HepG2 (cell line): ENCODE results near the gene VAMP8. TPM values are rescaled to one million over a fixed set of nuclear protein-coding genes. Genes with fewer than 3 reads are reported as not detected.
A peak's percentile ranks its signal among the peaks of the same experiment; 100 is the strongest.

ENCODE experiments used
- ARID5B ChIP-seq: IDR thresholded peaks from 2 replicates; pipeline ENCODE4 v1.4.0; 2020; ENCODE audit warnings: mild to moderate bottlenecking, missing genetic modification reagents
- BATF2 ChIP-seq: sonication (generic); formaldehyde crosslinking; IDR thresholded peaks from 2 replicates; pipeline ENCODE4 v1.8.0; 2022; ENCODE audit warnings: mild to moderate bottlenecking, missing genetic modification reagents, moderate library complexity
- BHLHE40 ChIP-seq: IDR thresholded peaks from 2 replicates; pipeline ENCODE4 v1.6.1; 2011; ENCODE audit warnings: low read length, improper control_type of control experiment
- CREM ChIP-seq, 2 experiments: sonication (generic) in 1 of 2; formaldehyde crosslinking in 1 of 2; IDR thresholded peaks; 2 replicates each; pipeline versions ENCODE4 v1.4.0 to v1.6.1; 2016 to 2020; ENCODE audit warnings: antibody characterized with exemption in 1 of 2, mild to moderate bottlenecking in 1 of 2, missing genetic modification reagents in 1 of 2
- GABPB1 ChIP-seq: IDR thresholded peaks from 2 replicates; pipeline ENCODE4 v1.6.1; 2016; ENCODE audit warnings: mild to moderate bottlenecking, missing genetic modification reagents, moderate library complexity, missing compliant biosample characterization
- JARID2 ChIP-seq: sonication (generic); formaldehyde crosslinking; IDR thresholded peaks from 2 replicates; pipeline ENCODE4 v1.8.1; 2023; ENCODE audit warnings: missing genetic modification reagents, inconsistent platforms; ENCODE audit not compliant: insufficient replicate concordance
- KLF15 ChIP-seq: sonication (generic); formaldehyde crosslinking; IDR thresholded peaks from 2 replicates; pipeline ENCODE4 v1.8.1; 2023; ENCODE audit warnings: borderline replicate concordance, mild to moderate bottlenecking, inconsistent platforms, missing genetic modification reagents, mixed read lengths
- MAF1 ChIP-seq: sonication (generic); formaldehyde crosslinking; IDR thresholded peaks from 2 replicates; pipeline ENCODE4 v1.5.0; 2020; ENCODE audit warnings: missing genetic modification reagents, borderline replicate concordance
- MAFF ChIP-seq: IDR thresholded peaks from 2 replicates; pipeline ENCODE4 v1.6.1; 2011; ENCODE audit warnings: low read depth, low read length, improper control_type of control experiment
- PHF8 ChIP-seq: sonication (generic); formaldehyde crosslinking; IDR thresholded peaks from 2 replicates; pipeline ENCODE4 v1.5.0; 2020; ENCODE audit warnings: missing genetic modification reagents
- POLR2AphosphoS2 ChIP-seq: IDR thresholded peaks from 2 replicates; pipeline ENCODE4 v1.6.1; 2011; ENCODE audit warnings: low read depth, low read length, improper control_type of control experiment
- RFXANK ChIP-seq: IDR thresholded peaks from 2 replicates; pipeline ENCODE4 v1.6.1; 2016
- SALL1 ChIP-seq: sonication (generic); formaldehyde crosslinking; IDR thresholded peaks from 2 replicates; pipeline ENCODE4 v1.8.0; 2022; ENCODE audit warnings: mild to moderate bottlenecking, missing genetic modification reagents
- SMC3 ChIP-seq: IDR thresholded peaks from 2 replicates; pipeline ENCODE4 v1.6.1; 2011; ENCODE audit warnings: low read length, improper control_type of control experiment
- SP140L ChIP-seq: sonication (generic); formaldehyde crosslinking; IDR thresholded peaks from 2 replicates; pipeline ENCODE4 v1.4.0; 2020; ENCODE audit warnings: missing genetic modification reagents, borderline replicate concordance
- TSC22D2 ChIP-seq: sonication (generic); formaldehyde crosslinking; IDR thresholded peaks from 2 replicates; pipeline ENCODE4 v1.5.1; 2020; ENCODE audit warnings: missing genetic modification reagents, mild to moderate bottlenecking, borderline replicate concordance
- XBP1 ChIP-seq: sonication (generic); formaldehyde crosslinking; IDR thresholded peaks from 2 replicates; pipeline ENCODE4 v1.5.0; 2020; ENCODE audit warnings: missing genetic modification reagents
- ZBTB42 ChIP-seq: sonication (generic); formaldehyde crosslinking; IDR thresholded peaks from 2 replicates; pipeline ENCODE4 v1.5.0; 2020; ENCODE audit warnings: mild to moderate bottlenecking, missing genetic modification reagents
- ZEB1 ChIP-seq: IDR thresholded peaks from 2 replicates; pipeline ENCODE4 v1.6.1; 2012; ENCODE audit warnings: mild to moderate bottlenecking, low read depth, inconsistent platforms; ENCODE audit not compliant: insufficient replicate concordance
- ZFP37 ChIP-seq: sonication (generic); formaldehyde crosslinking; IDR thresholded peaks from 2 replicates; pipeline ENCODE4 v1.4.0; 2020; ENCODE audit warnings: missing genetic modification reagents, borderline replicate concordance
- ZMYM3 ChIP-seq: sonication (generic); formaldehyde crosslinking; IDR thresholded peaks from 2 replicates; pipeline ENCODE4 v1.5.1; 2020; ENCODE audit warnings: mild to moderate bottlenecking, missing genetic modification reagents
- ZNF235 ChIP-seq: sonication (generic); formaldehyde crosslinking; IDR thresholded peaks from 2 replicates; pipeline ENCODE4 v1.8.1; 2023; ENCODE audit warnings: mild to moderate bottlenecking, missing genetic modification reagents, borderline replicate concordance
- ZNF468 ChIP-seq: sonication (generic); formaldehyde crosslinking; IDR thresholded peaks from 2 replicates; pipeline ENCODE4 v1.8.0; 2022; ENCODE audit warnings: mild to moderate bottlenecking, moderate library complexity, missing genetic modification reagents
- ZNF570 ChIP-seq: sonication (generic); formaldehyde crosslinking; IDR thresholded peaks from 2 replicates; pipeline ENCODE4 v1.4.0; 2020; ENCODE audit warnings: mild to moderate bottlenecking, missing genetic modification reagents, borderline replicate concordance
- ZNF598 ChIP-seq: sonication (generic); formaldehyde crosslinking; IDR thresholded peaks from 2 replicates; pipeline ENCODE4 v1.5.1; 2020; ENCODE audit warnings: mild to moderate bottlenecking, missing genetic modification reagents, borderline replicate concordance
- ZNF780A ChIP-seq: sonication (generic); formaldehyde crosslinking; IDR thresholded peaks from 2 replicates; pipeline ENCODE4 v1.8.0; 2022; ENCODE audit warnings: mild to moderate bottlenecking, missing genetic modification reagents, moderate library complexity
- ZNF782 ChIP-seq: sonication (generic); formaldehyde crosslinking; IDR thresholded peaks from 2 replicates; pipeline ENCODE4 v1.4.0; 2020; ENCODE audit warnings: missing genetic modification reagents, mild to moderate bottlenecking, borderline replicate concordance
- ZNF83 ChIP-seq: sonication (generic); formaldehyde crosslinking; IDR thresholded peaks from 2 replicates; pipeline ENCODE4 v1.4.0; 2020; ENCODE audit warnings: missing genetic modification reagents, mild to moderate bottlenecking, borderline replicate concordance
- polyA plus RNA-seq, 8 experiments: library from polyadenylated mRNA; depleted of rRNA in 3 of 8; stranded (reverse) in 7 of 8; unstranded in 1 of 8; fragments of >200 nt; fragmentation: Illumina TruSeq in 4 of 8; extraction: Trizol in 4 of 8; gene quantifications; 2 replicates each; pipeline versions ENCODE4 v1.2.1 to v1.2.3, GENCODE V29; 2011 to 2016; ENCODE audit warnings: low read depth in 4 of 8, missing spikeins in 1 of 8, mixed read lengths in 1 of 8; ENCODE audit not compliant: insufficient read depth in 1 of 8
- total RNA-seq, 5 experiments: library from RNA; depleted of rRNA; stranded (reverse); fragments of >200 nt; fragmentation: Illumina TruSeq; extraction: Trizol; gene quantifications; 2 replicates each; pipeline ENCODE4 v1.2.3, GENCODE V29; 2016; ENCODE audit warnings: low read depth in 1 of 5

VAMP8 gene
- total and polyA plus RNA-seq, 2 of the 13 experiments (the other 11 are each of a cell fraction or from before 2014, with no cell fraction given) = 83.3 to 157 TPM

- peak; percentile 80 for TF ChIP-seq ARID5B
- TF ChIP-seq XBP1 (CRISPR knock-in tag) = no peak
- TF ChIP-seq ZNF570 (CRISPR knock-in tag) = no peak
- no peak for TF ChIP-seq ZFP37 (CRISPR knock-in tag)
- peak; percentile 89 for TF ChIP-seq SALL1 (CRISPR knock-in tag)
- TF ChIP-seq ZNF782 (CRISPR knock-in tag) = no peak
- no peak for TF ChIP-seq JARID2 (CRISPR knock-in tag)
- TF ChIP-seq ZNF780A = no peak
- TF ChIP-seq KLF15 (CRISPR knock-in tag) = no peak
- no peak for TF ChIP-seq MAF1 (CRISPR knock-in tag)
- peak; percentile 66; the same call in 1 of the 2 replicates for TF ChIP-seq ZNF83 (CRISPR knock-in tag)
- no peak for TF ChIP-seq POLR2AphosphoS2
- TF ChIP-seq SMC3 = peak; percentile 23; the same call in 1 of the 2 replicates
- TF ChIP-seq RFXANK (CRISPR knock-in tag) = peak; percentile 16; the same call in 1 of the 2 replicates
- TF ChIP-seq GABPB1 (CRISPR knock-in tag) = 0 out of 2 replicates have a peak, but pooled peaks have one; percentile 1
- TF ChIP-seq TSC22D2 (CRISPR knock-in tag) = no peak
- no peak for TF ChIP-seq ZEB1
- no peak for TF ChIP-seq SP140L (CRISPR knock-in tag)
- no peak for TF ChIP-seq PHF8
- no peak for TF ChIP-seq BATF2 (CRISPR knock-in tag)
- TF ChIP-seq ZMYM3 = peak; percentile 61; the same call in 1 of the 2 replicates
- TF ChIP-seq BHLHE40 = no peak
- TF ChIP-seq CREM (IDR thresholded peaks at IDR 0.05) = no peak
- TF ChIP-seq CREM (CRISPR knock-in tag; IDR thresholded peaks at IDR 0.05) = no peak
- TF ChIP-seq ZNF468 (CRISPR knock-in tag) = no peak
- TF ChIP-seq ZNF235 = no peak
- 0 out of 2 replicates have a peak, but pooled peaks have one; percentile 67 for TF ChIP-seq ZNF598 (CRISPR knock-in tag)
- TF ChIP-seq MAFF = peak; percentile 32
- TF ChIP-seq ZBTB42 (CRISPR knock-in tag) = no peak
These were observed 12.8 kb downstream of the VAMP8 start (continued) for GRCh38 chr2:85589982-85590791.
